Sigmoid colon (tissue), 7 donors: Measurements from ENCODE around the gene PSMC3. TPM values are rescaled to one million over a fixed set of nuclear protein-coding genes. Genes with fewer than 3 reads are reported as not detected.
A peak's percentile ranks its signal among the peaks of the same experiment; 100 is the strongest.
"Not testable (repeated sequence)": the region's sequence is repeated elsewhere in the genome, so short reads cannot be mapped to it uniquely, and the experiment has no call there.

Source experiments
- DNase-seq: peaks from one replicate; pipeline ENCODE4 v3.0.0-alpha.2; 2019
- H3K27ac ChIP-seq, 4 donors: fragments of 200-600 bp; sonication (generic); one replicate each; pipeline ENCODE4 v1.5.1; 2016 to 2019; ENCODE audit warnings: mild to moderate bottlenecking in 1 of 4
- H3K27me3 ChIP-seq, 3 donors: fragments of 200-600 bp; sonication (generic); one replicate each; pipeline ENCODE4 v1.5.1; 2019; ENCODE audit warnings: mild to moderate bottlenecking in 1 of 3
- H3K36me3 ChIP-seq, 4 donors: fragments of 200-600 bp; sonication (generic); one replicate each; pipeline ENCODE4 v1.5.1; 2016 to 2019
- H3K4me1 ChIP-seq, 4 donors: fragments of 200-600 bp; sonication (generic); one replicate each; pipeline ENCODE4 v1.5.1; 2017 to 2019
- H3K4me3 ChIP-seq, 4 donors: fragments of 200-600 bp; sonication (generic); one replicate each; pipeline ENCODE4 v1.5.1; 2017 to 2019; ENCODE audit warnings: mild to moderate bottlenecking in 2 of 4, moderate library complexity in 1 of 4
- H3K9me3 ChIP-seq, 4 donors: fragments of 200-600 bp in 3 of 4; sonication (generic) in 3 of 4; one replicate each; pipeline versions ENCODE4 v1.5.1 to v1.6.1; 2013 to 2019
- CTCF ChIP-seq, 4 experiments: fragments of 450-650 bp in 3 of 4; fragments of 200-600 bp in 1 of 4; IDR thresholded peaks; one replicate each; pipeline ENCODE4 v1.5.1; 2016 to 2019; ENCODE audit warnings: antibody characterized with exemption in 4 of 4, mild to moderate bottlenecking in 3 of 4, moderate library complexity in 2 of 4
- EP300 ChIP-seq, 4 donors: sonication (generic); formaldehyde crosslinking; IDR thresholded peaks; one replicate each; pipeline ENCODE4 v1.6.1; 2017; ENCODE audit warnings: antibody characterized with exemption in 4 of 4
- POLR2A ChIP-seq, 2 donors: fragments of 450-650 bp; IDR thresholded peaks; one replicate each; pipeline ENCODE4 v1.6.1; 2016; ENCODE audit warnings: antibody characterized with exemption in 2 of 2, mild to moderate bottlenecking in 2 of 2, moderate library complexity in 2 of 2
- POLR2AphosphoS5 ChIP-seq, 4 donors: sonication (generic); formaldehyde crosslinking; IDR thresholded peaks; one replicate each; pipeline ENCODE4 v1.6.1; 2017; ENCODE audit warnings: antibody characterized with exemption in 4 of 4
- WGBS, 2 donors: extraction: QIAGEN DNeasy Blood & Tissue Kit; methylation state at CpG; one replicate each; pipeline ENCODE4 v1.1.7; 2013; 5-methylcytosine and 5-hydroxymethylcytosine counted together
- intact Hi-C: fragments of 100-400 bp; cut with DNase I; formaldehyde crosslinking; loops from one replicate; pipeline ENCODE4 v1.15.1; 2023
- polyA plus RNA-seq, 3 donors: library from polyadenylated mRNA; stranded (reverse); fragments of 200-250 nt; gene quantifications; one replicate each; pipeline ENCODE4 v1.2.3, GENCODE V29; 2013
- total RNA-seq, 4 donors: library from RNA; depleted of rRNA; stranded (reverse); fragments of >200 nt; gene quantifications; one replicate each; pipeline ENCODE4 v1.1.0, GENCODE V29; 2016
- donor health status: healthy with polysubstance abuse.
- donor health status: Bipolar disorder and iron deficiency.
- donor health status: healthy.

The PSMC3 gene
- total and polyA plus RNA-seq, 7 donors: 104 to 202 (median 151) TPM

GRCh38 chr11:47461876-47462275 is 35.6 kb upstream of the PSMC3 start:
- TF ChIP-seq CTCF (IDR thresholded peaks at IDR 0.05) (no peak), EP300 (IDR thresholded peaks at IDR 0.05) (no peak), POLR2AphosphoS5 (IDR thresholded peaks at IDR 0.05) (no peak), POLR2A (IDR thresholded peaks at IDR 0.05) (no peak)
- Histone ChIP-seq H3K27me3 (no peaks in the 10 kb centered on the region), H3K9me3 (no peaks in the 10 kb centered on the region), H3K27ac (no peak overlapping the region), H3K36me3 (peaks cover 0 to 27% (median 9%) of the 10 kb centered on the region in 4 donors), H3K4me3 (no peak overlapping the region), H3K4me1 (peaks cover 0 to 25% (median 19%) of the 10 kb centered on the region in 4 donors)
- 95 to 96% methylated on average over 7 of the region's 7 CpGs for WGBS, 2 donors
- intact Hi-C loops: no loop called here
- DNase-seq: no peak

DNA sequence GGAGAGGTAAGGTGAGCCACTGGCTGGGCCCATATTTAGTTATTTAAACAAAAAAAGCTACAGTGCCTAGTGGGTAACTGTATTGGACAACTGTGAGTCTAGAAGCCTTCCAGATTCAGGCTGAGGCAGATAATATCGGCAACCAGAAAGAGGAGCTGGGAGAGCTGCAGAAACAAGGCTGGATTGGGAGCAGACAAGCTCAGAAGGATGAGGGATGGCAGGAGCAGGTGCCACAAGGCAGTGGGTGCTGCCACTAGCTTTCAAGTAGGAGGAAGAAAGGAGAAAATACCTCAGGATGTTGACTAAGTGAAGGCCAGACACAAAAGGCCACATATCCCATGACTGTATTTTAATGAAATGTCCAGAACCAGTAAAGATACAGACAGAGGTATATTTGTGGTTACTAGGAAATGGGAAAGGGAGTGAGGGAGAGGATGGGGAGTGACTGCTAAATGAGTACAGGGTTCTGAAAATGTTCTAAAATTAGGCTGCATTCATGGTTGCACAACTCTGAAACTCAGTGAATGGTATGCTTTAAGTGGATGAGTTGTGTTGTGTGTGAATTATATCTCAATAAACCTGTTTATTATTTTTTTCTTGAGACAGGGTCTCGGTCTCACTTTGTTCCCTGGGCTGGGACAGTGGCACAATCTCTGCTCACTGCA is 34.5 kb upstream of the PSMC3 start:
- Histone ChIP-seq H3K4me1 (peaks cover 0 to 13% (median 9%) of the 10 kb centered on the region in 4 donors), H3K36me3 (peaks cover 0 to 27% (median 8%) of the 10 kb centered on the region in 4 donors), H3K9me3 (no peaks in the 10 kb centered on the region), H3K4me3 (no peak overlapping the region), H3K27me3 (no peaks in the 10 kb centered on the region), H3K27ac (no peak overlapping the region)
- no peak for DNase-seq
- intact Hi-C loops: no loop called here
- 97 to 98% methylated on average over 2 of the region's 2 CpGs for WGBS, 2 donors
- TF ChIP-seq POLR2AphosphoS5 (IDR thresholded peaks at IDR 0.05) (no peak), EP300 (IDR thresholded peaks at IDR 0.05) (no peak), CTCF (IDR thresholded peaks at IDR 0.05) (no peak)

DNA sequence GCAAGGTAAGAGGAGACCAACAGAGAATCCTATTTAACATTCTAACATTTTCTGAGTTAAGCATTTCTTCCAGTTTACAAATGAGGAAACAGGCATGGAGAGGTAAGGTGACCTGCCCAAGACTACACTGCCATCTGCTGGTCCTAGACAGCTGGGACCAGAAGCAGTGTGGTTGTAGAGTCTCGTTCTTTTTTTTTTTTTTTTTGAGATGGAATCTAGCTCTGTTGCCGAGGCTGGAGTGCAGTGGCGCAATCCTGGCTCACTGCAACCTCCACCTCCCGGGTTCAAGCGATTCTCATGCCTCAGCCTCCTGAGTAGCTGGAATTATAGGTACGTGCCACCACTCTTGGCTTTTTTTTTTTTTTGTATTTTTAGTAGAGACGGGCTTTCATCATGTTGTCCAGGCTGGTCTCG is 28.0 kb upstream of the PSMC3 start:
- TF ChIP-seq POLR2AphosphoS5 (IDR thresholded peaks at IDR 0.05) (peak in 1 of 4 donors; percentile 17), CTCF (IDR thresholded peaks at IDR 0.05) (peak; percentile 49 to 71 (median 65))

GRCh38 chr11:47453365-47453764 is 27.1 kb upstream of the PSMC3 start:
- DNase-seq: no peak
- WGBS, 2 donors: 91 to 96% methylated on average over 8 of the region's 8 CpGs
- intact Hi-C loops: no loop called here
- H3K4me3 ChIP-seq: no peak overlapping the region
- H3K9me3 ChIP-seq: no peaks in the 10 kb centered on the region
- H3K4me1 ChIP-seq: peaks cover 0 to 8% (median 0%) of the 10 kb centered on the region in 4 donors
- TF ChIP-seq EP300 (IDR thresholded peaks at IDR 0.05): no peak
- TF ChIP-seq POLR2AphosphoS5 (IDR thresholded peaks at IDR 0.05): no peak
- no peak for TF ChIP-seq CTCF (IDR thresholded peaks at IDR 0.05)
- no peak for TF ChIP-seq POLR2A (IDR thresholded peaks at IDR 0.05)
- H3K27me3 ChIP-seq: no peaks in the 10 kb centered on the region
- H3K36me3 ChIP-seq: no peaks in the 10 kb centered on the region
- no peak overlapping the region for H3K27ac ChIP-seq

More for the DNA sequence above, 28.0 kb upstream of the PSMC3 start:
- H3K36me3 ChIP-seq, H3K27me3 ChIP-seq, H3K9me3 ChIP-seq, H3K4me1 ChIP-seq, H3K27ac ChIP-seq, H3K4me3 ChIP-seq: not testable (repeated sequence)
- WGBS, 2 donors: 12 to 19% methylated on average over 8 of the region's 8 CpGs
- intact Hi-C loops: loop anchor here (1.0 kb wide), 1 partner anchor 80 kb away; no protein-coding TSS in a partner anchor
- DNase-seq: peak; percentile 88

- H3K27me3 ChIP-seq: no peaks in the 10 kb centered on the region
- intact Hi-C loops: no loop called here
- no peaks in the 10 kb centered on the region for H3K9me3 ChIP-seq
- no peak for DNase-seq
- WGBS, 2 donors: 88 to 94% methylated on average over 4 of the region's 4 CpGs
- H3K36me3 ChIP-seq: no peaks in the 10 kb centered on the region
- H3K27ac ChIP-seq: no peak overlapping the region
- H3K4me3 ChIP-seq: no peak overlapping the region
- TF ChIP-seq POLR2AphosphoS5 (IDR thresholded peaks at IDR 0.05) (no peak), CTCF (IDR thresholded peaks at IDR 0.05) (no peak), POLR2A (IDR thresholded peaks at IDR 0.05) (no peak), EP300 (IDR thresholded peaks at IDR 0.05) (no peak)
- H3K4me1 ChIP-seq: peaks cover 0 to 8% (median 0%) of the 10 kb centered on the region in 4 donors
Measured at GRCh38 chr11:47451990-47452389, 25.8 kb upstream of the PSMC3 start.
